Keratinocyte (primary cell): Measurements from ENCODE around the gene OR2B6.

Source experiments
- CTCF ChIP-seq, 3 experiments: IDR thresholded peaks in 1 of 3; conservative IDR thresholded peaks in 1 of 3; optimal IDR thresholded peaks in 1 of 3; 2 replicates in 2 of 3; 3 replicates in 1 of 3; pipeline versions ENCODE3 to v1.5.1; 2011; ENCODE audit warnings: low read length in 3 of 3, mild to moderate bottlenecking in 3 of 3, moderate library complexity in 2 of 3, control low read depth in 1 of 3, inconsistent platforms in 1 of 3; ENCODE audit not compliant: insufficient read depth in 2 of 3; ENCODE audit errors: extremely low read depth in 1 of 3
- EZH2 ChIP-seq: IDR thresholded peaks from one replicate; pipeline ENCODE4 v1.6.1; 2012; ENCODE audit warnings: inconsistent platforms, mild to moderate bottlenecking, low read length, moderate library complexity

GRCh38 chr6:28005152-28005890 is 48.3 kb downstream of the OR2B6 start:
- no peak for TF ChIP-seq CTCF (optimal IDR thresholded peaks at IDR 0.05 in 1 of 3, IDR thresholded peaks at IDR 0.05 in 1 of 3, conservative IDR thresholded peaks at IDR 0.05 in 1 of 3; ENCODE audit: extremely low read depth in 1 of 3, insufficient read depth in 2 of 3, low read length in 3 of 3)
- no peak for TF ChIP-seq EZH2
